Measurements from ENCODE around the gene KDM7A.

- TF ChIP-seq CTCF (conservative IDR thresholded peaks at IDR 0.05; ENCODE audit: low read depth, low read length) (no peak), EZH2 (IDR thresholded peaks at IDR 0.05; ENCODE audit: borderline replicate concordance, low read depth, low read length, poor library complexity, severe bottlenecking) (no peak)
Observed at GRCh38 chr7:140126435-140127034, 50.2 kb downstream of the KDM7A start.
